Thoracic aorta (tissue), 2 donors: Measurements from ENCODE around the gene CYP4F3. TPM values are rescaled to one million over a fixed set of nuclear protein-coding genes. Genes with fewer than 3 reads are reported as not detected.

Source experiments
- ATAC-seq: fragments of 150-250 bp; one replicate; pipeline ENCODE4 v1.8.0; 2017; ENCODE audit warnings: low read depth; ENCODE audit not compliant: insufficient number of reproducible peaks, low FRiP score
- DNase-seq: peaks from one replicate; pipeline ENCODE4 v3.0.0-alpha.2; 2020; ENCODE audit warnings: low spot score
- H3K27ac ChIP-seq, 2 donors: fragments of 200-600 bp; sonication (generic); 1 replicate in 1 of 2; 2 replicates in 1 of 2; pipeline ENCODE4 v1.5.1; 2016; ENCODE audit warnings: mild to moderate bottlenecking in 2 of 2, moderate library complexity in 2 of 2
- H3K27me3 ChIP-seq: fragments of 200-600 bp; sonication (generic); replicated peaks from 2 replicates; pipeline ENCODE4 v1.6.0; 2016; ENCODE audit warnings: mild to moderate bottlenecking; ENCODE audit not compliant: insufficient read depth
- H3K36me3 ChIP-seq: fragments of 200-600 bp; sonication (generic); one replicate; pipeline ENCODE4 v1.5.1; 2016
- H3K4me1 ChIP-seq, 2 donors: fragments of 200-600 bp; sonication (generic); 1 replicate in 1 of 2; 2 replicates in 1 of 2; pipeline versions ENCODE4 v1.5.1 to v1.6.0; 2016; ENCODE audit warnings: low read depth in 2 of 2, mild to moderate bottlenecking in 1 of 2; ENCODE audit not compliant: control insufficient read depth in 1 of 2
- H3K4me3 ChIP-seq: fragments of 200-600 bp; sonication (generic); 2 replicates; pipeline ENCODE4 v1.5.1; 2016; ENCODE audit warnings: mild to moderate bottlenecking
- H3K9me3 ChIP-seq: fragments of 200-600 bp; sonication (generic); 2 replicates; pipeline ENCODE4 v1.5.1; 2016
- total RNA-seq, 2 donors: library from RNA; depleted of rRNA; stranded (reverse); fragments of >200 nt; gene quantifications; one replicate each; pipeline versions ENCODE4 v1.1.0 to v1.2.3, GENCODE V29; 2016
- TF ChIP-seq, protein P1 (sequence below): fragments of 200-600 bp; sonication (generic); IDR thresholded peaks from one replicate; pipeline ENCODE4 v1.5.1; 2019; ENCODE audit warnings: antibody characterized with exemption

CYP4F3 gene
- total RNA-seq, 2 donors from 2014 or later, result 1.4 TPM; not detected in 1

GRCh38 chr19:15663247-15663646 lies 22.6 kb downstream of the CYP4F3 start:
- Histone ChIP-seq H3K36me3 (no peaks in the 10 kb centered on the region), H3K27ac (no peak overlapping the region), H3K27me3 (no peaks in the 10 kb centered on the region), H3K4me3 (no peak overlapping the region), H3K4me1 (no peaks in the 10 kb centered on the region), H3K9me3 (no peaks in the 10 kb centered on the region)
- no peak for DNase-seq
- TF ChIP-seq, protein P1, sequence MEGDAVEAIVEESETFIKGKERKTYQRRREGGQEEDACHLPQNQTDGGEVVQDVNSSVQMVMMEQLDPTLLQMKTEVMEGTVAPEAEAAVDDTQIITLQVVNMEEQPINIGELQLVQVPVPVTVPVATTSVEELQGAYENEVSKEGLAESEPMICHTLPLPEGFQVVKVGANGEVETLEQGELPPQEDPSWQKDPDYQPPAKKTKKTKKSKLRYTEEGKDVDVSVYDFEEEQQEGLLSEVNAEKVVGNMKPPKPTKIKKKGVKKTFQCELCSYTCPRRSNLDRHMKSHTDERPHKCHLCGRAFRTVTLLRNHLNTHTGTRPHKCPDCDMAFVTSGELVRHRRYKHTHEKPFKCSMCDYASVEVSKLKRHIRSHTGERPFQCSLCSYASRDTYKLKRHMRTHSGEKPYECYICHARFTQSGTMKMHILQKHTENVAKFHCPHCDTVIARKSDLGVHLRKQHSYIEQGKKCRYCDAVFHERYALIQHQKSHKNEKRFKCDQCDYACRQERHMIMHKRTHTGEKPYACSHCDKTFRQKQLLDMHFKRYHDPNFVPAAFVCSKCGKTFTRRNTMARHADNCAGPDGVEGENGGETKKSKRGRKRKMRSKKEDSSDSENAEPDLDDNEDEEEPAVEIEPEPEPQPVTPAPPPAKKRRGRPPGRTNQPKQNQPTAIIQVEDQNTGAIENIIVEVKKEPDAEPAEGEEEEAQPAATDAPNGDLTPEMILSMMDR, result no peak
- no peak for ATAC-seq

GRCh38 chr19:15666186-15666585 lies 25.5 kb downstream of the CYP4F3 start:
- no peak overlapping the region for H3K4me3 ChIP-seq
- no peaks in the 10 kb centered on the region for H3K27me3 ChIP-seq
- TF ChIP-seq, protein P1, result no peak
- no peaks in the 10 kb centered on the region for H3K4me1 ChIP-seq
- H3K9me3 ChIP-seq, result no peaks in the 10 kb centered on the region
- H3K27ac ChIP-seq, result no peak overlapping the region
- no peak for ATAC-seq
- DNase-seq, result no peak
- no peaks in the 10 kb centered on the region for H3K36me3 ChIP-seq

DNA sequence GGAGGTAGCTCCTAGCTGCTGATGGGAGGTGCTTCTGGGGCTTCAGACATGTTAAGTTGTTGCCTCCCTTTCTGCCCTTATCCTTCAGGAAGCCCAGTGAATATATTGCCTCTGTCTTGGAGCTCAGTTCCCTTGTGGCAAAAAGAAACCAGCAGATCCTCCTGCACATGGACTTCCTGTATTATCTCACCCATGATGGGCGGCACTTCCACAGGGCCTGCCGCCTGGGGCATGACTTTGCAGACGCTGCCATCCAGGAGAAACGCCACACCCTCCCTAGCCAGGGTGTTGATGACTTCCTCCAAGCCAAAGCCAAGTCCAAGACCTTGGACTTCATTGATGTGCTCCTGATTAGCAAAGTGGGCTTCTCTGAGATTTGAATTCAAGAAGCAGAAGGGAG lies 26.2 kb downstream of the CYP4F3 start:
- no peaks in the 10 kb centered on the region for H3K27me3 ChIP-seq
- ATAC-seq, result no peak
- H3K36me3 ChIP-seq, result no peaks in the 10 kb centered on the region
- no peak overlapping the region for H3K4me3 ChIP-seq
- no peak for DNase-seq
- H3K4me1 ChIP-seq, result no peaks in the 10 kb centered on the region
- H3K9me3 ChIP-seq, result no peaks in the 10 kb centered on the region
- TF ChIP-seq, protein P1, result no peak
- H3K27ac ChIP-seq, result no peak overlapping the region

DNA sequence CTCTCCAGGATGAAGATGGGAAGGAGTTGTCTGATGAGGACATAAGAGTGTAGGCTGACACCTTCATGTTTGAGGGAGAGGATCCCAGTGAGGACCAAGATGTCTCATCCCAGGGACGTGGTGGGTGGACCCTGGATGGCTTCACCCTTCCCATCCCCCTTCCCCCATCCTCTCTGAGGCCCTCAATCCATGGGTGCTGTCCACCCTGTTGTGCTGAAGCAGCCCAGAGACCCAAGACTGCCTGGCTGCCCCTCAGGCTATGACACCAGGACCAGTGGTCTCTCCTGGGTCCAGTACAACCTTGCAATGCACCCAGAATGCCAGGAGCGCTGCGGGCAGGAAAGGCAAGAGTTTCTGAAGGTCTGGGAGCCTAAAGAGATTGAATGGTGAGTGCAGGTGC lies 28.7 kb downstream of the CYP4F3 start:
- H3K27me3 ChIP-seq, result no peaks in the 10 kb centered on the region
- no peaks in the 10 kb centered on the region for H3K36me3 ChIP-seq
- TF ChIP-seq, protein P1, result no peak
- H3K9me3 ChIP-seq, result no peaks in the 10 kb centered on the region
- peaks cover 0 to 14% of the 10 kb centered on the region in 2 donors for H3K4me1 ChIP-seq
- no peak for DNase-seq
- ATAC-seq, result no peak
- no peak overlapping the region for H3K27ac ChIP-seq
- H3K4me3 ChIP-seq, result no peak overlapping the region

DNA sequence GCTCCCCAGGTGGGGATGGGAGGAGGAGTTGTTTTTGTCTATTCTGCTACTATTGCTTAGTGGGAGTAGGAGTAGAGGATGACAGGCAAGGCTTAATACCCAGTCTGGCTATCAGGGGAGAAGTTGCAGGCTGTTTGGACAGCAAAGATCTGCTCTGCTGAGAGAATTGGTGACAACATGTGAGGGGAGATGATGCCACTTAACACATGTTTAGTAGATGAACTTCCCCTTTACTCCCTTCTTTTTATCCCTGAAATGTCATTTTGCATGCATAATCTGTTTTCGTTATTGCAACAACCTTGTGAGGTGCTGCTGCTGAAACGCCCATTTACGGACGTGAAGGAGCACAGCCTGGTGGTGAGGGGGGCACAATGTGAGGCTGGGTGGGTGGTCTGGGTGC lies 29.2 kb downstream of the CYP4F3 start:
- no peak overlapping the region for H3K27ac ChIP-seq
- peaks cover 0 to 14% of the 10 kb centered on the region in 2 donors for H3K4me1 ChIP-seq
- no peaks in the 10 kb centered on the region for H3K36me3 ChIP-seq
- TF ChIP-seq, protein P1, result no peak
- DNase-seq (no peak), ATAC-seq (no peak)
- H3K27me3 ChIP-seq, result no peaks in the 10 kb centered on the region
- no peak overlapping the region for H3K4me3 ChIP-seq
- H3K9me3 ChIP-seq, result no peaks in the 10 kb centered on the region
